Type B pancreatic cell (in vitro differentiated cells): ENCODE measurements around the gene MAP1B. TPM values are rescaled to one million over a fixed set of nuclear protein-coding genes. Genes with fewer than 3 reads are reported as not detected.
A peak's percentile ranks its signal among the peaks of the same experiment; 100 is the strongest.

Experiments
- DNase-seq: peaks from one replicate; pipeline ENCODE4 v3.0.0; 2021; ENCODE audit warnings: mixed read lengths; ENCODE audit not compliant: unreplicated experiment; ENCODE audit errors: extremely low spot score
- H3K27ac Mint-ChIP-seq: 2 replicates; pipeline ENCODE4 v1.8.0; 2021; ENCODE audit warnings: mild to moderate bottlenecking, mixed read lengths
- H3K27me3 Mint-ChIP-seq: 2 replicates; pipeline ENCODE4 v1.8.0; 2021; ENCODE audit warnings: mixed read lengths
- H3K36me3 Mint-ChIP-seq: 2 replicates; pipeline ENCODE4 v1.8.0; 2021; ENCODE audit warnings: mixed read lengths
- H3K4me1 Mint-ChIP-seq: one replicate; pipeline ENCODE4 v1.8.0; 2021; ENCODE audit warnings: mixed read lengths; ENCODE audit not compliant: unreplicated experiment
- H3K4me3 Mint-ChIP-seq: 2 replicates; pipeline ENCODE4 v1.8.0; 2021; ENCODE audit warnings: mild to moderate bottlenecking, mixed read lengths
- H3K9me3 Mint-ChIP-seq: 2 replicates; pipeline ENCODE4 v1.8.0; 2021; ENCODE audit warnings: mixed read lengths
- CTCF ChIP-seq: fragments of 200-600 bp; sonication (generic); conservative IDR thresholded peaks from 2 replicates; pipeline ENCODE4 v1.5.0; 2021; ENCODE audit warnings: antibody characterized with exemption, mild to moderate bottlenecking
- total RNA-seq: library from RNA; stranded (reverse); gene quantifications from 2 replicates; pipeline ENCODE4 v1.2.1, GENCODE V29; 2021; ENCODE audit warnings: low replicate concordance

MAP1B gene
- total RNA-seq, 1 donor from 2014 or later, result 124 TPM

GRCh38 chr5:72066705-72067107 lies 40.6 kb upstream of the MAP1B start:
- Mint-ChIP-seq H3K27ac (peak overlapping the region; percentile 73), H3K4me3 (peak overlapping the region; percentile 70), H3K9me3 (no peaks in the 10 kb centered on the region), H3K4me1 (peaks cover 20% of the 10 kb centered on the region), H3K36me3 (no peaks in the 10 kb centered on the region), H3K27me3 (no peaks in the 10 kb centered on the region)
- no peak for DNase-seq
- TF ChIP-seq CTCF, result no peak

- Mint-ChIP-seq H3K4me3 (peak overlapping the region; percentile 31), H3K9me3 (no peaks in the 10 kb centered on the region), H3K27me3 (no peaks in the 10 kb centered on the region), H3K36me3 (no peaks in the 10 kb centered on the region), H3K4me1 (peaks cover 20% of the 10 kb centered on the region), H3K27ac (peak overlapping the region; percentile 79)
- DNase-seq, result no peak
- TF ChIP-seq CTCF, result no peak
Measured at GRCh38 chr5:72067682-72068470, 39.4 kb upstream of the MAP1B start.

GRCh38 chr5:72070529-72070928 lies 36.7 kb upstream of the MAP1B start:
- Mint-ChIP-seq H3K27ac (no peak overlapping the region), H3K4me1 (peaks cover 19% of the 10 kb centered on the region), H3K4me3 (no peak overlapping the region), H3K27me3 (no peaks in the 10 kb centered on the region), H3K9me3 (no peaks in the 10 kb centered on the region), H3K36me3 (no peaks in the 10 kb centered on the region)
- TF ChIP-seq CTCF, result no peak
- DNase-seq, result no peak

DNA sequence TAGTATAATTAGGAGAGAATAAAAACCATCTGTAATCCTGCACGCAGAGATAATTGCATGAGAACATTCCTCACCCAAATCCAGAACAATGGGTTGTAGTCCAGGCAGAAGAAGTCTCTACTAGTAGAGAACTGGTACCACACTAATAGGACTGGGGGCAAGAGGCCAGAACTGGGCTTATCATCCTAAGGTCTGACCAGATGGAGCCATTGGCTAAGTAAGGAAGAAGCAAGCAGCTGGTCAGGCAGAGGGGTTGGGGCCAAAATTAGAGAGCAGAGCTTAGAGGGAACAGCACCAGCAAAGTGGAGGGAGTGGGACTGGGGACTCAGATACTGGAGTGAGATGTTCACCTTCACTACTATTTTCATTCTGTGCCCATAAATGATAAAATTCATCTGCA lies 35.4 kb upstream of the MAP1B start:
- no peak overlapping the region for H3K4me3 Mint-ChIP-seq
- H3K27me3 Mint-ChIP-seq, result peaks cover 2% of the 10 kb centered on the region
- H3K36me3 Mint-ChIP-seq, result no peaks in the 10 kb centered on the region
- no peak overlapping the region for H3K27ac Mint-ChIP-seq
- H3K9me3 Mint-ChIP-seq, result no peaks in the 10 kb centered on the region
- no peak for TF ChIP-seq CTCF
- DNase-seq, result no peak
- peaks cover 9% of the 10 kb centered on the region for H3K4me1 Mint-ChIP-seq

DNA sequence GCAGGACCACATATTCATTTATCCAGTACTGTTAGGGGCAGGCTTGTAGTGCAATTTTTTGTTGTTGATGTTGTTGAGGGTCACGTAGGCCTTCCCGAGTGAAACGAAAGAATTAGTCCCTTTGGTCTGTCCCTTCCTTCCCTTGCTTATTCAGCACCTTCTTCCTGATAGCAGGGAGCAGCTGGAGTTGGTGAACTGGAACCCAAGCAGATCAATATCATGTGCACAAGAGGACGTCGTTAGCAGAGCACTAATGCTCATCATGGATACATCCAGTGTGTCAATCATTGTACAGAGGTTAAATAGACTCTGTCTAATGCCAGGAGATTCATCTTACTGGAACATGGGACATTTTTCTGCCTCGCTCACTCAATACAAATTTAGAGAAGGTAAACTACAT lies 33.0 kb upstream of the MAP1B start:
- no peaks in the 10 kb centered on the region for H3K9me3 Mint-ChIP-seq
- no peaks in the 10 kb centered on the region for H3K36me3 Mint-ChIP-seq
- no peak for TF ChIP-seq CTCF
- DNase-seq, result no peak
- H3K4me3 Mint-ChIP-seq, result no peak overlapping the region
- H3K27ac Mint-ChIP-seq, result no peak overlapping the region
- peaks cover 12% of the 10 kb centered on the region for H3K4me1 Mint-ChIP-seq
- H3K27me3 Mint-ChIP-seq, result peaks cover 6% of the 10 kb centered on the region
